AG04449 (cell line): ENCODE data around the gene TMEM221.
"Not testable (repeated sequence)": the region's sequence is repeated elsewhere in the genome, so short reads cannot be mapped to it uniquely, and the experiment has no call there.

Experiments used
- CTCF ChIA-PET: fragments of 350-600 bp; formaldehyde crosslinking; extraction: SDS; loops from one replicate; lab custom pipeline; 2021; ENCODE audit warnings: antibody characterized with exemption; lab: Yijun Ruan, JAX
- POLR2A ChIA-PET: fragments of 400-600, 350-600 bp; formaldehyde crosslinking; extraction: SDS; loops from one replicate; lab custom pipeline; 2020; ENCODE audit warnings: antibody characterized with exemption, inconsistent platforms; lab: Yijun Ruan, JAX
- DNase-seq: peaks from one replicate; pipeline ENCODE4 v3.0.0-alpha.2; 2010; ENCODE audit warnings: low read depth, low spot score
- H3K4me3 ChIP-seq: 2 replicates; pipeline ENCODE4 v1.5.1; 2011; ENCODE audit warnings: low read depth, mild to moderate bottlenecking, control low read depth, low read length
- TF ChIP-seq, protein P1 (sequence below): IDR thresholded peaks from one replicate; pipeline ENCODE4 v1.5.1; 2011; ENCODE audit warnings: mild to moderate bottlenecking, moderate library complexity, low read length, control low read depth, inconsistent platforms; ENCODE audit not compliant: insufficient read depth; ENCODE audit errors: missing control alignments

The TMEM221 gene

DNA sequence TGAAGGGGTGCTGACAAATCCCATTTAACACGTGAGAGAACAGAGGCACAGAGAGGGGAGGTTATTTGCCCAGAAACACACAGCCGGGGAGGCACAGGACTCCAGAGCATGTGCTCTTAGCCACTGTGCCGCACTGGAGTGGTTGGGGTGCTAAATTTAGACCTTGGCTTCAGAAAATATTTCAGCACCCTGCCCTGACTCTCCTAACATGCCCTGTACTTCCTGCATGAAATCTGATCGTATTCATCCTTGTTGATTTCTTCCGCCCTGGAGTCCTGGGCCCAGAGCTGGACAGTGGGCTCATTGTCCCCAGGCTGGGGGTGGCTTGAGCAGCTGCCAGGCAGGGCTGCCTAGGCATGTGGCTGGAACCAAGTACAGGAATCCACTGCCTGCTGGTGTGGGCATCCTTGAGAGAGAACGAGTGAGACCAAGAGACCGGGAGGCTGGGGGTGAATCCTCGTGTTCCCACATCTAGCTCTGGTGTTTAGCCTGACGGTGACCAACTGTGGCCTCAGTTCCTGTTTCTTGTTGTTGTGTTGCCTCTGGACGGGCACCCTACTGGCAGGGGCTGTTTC lies 27.2 kb upstream of the TMEM221 start:
- H3K4me3 ChIP-seq: no peak overlapping the region
- TF ChIP-seq, protein P1, sequence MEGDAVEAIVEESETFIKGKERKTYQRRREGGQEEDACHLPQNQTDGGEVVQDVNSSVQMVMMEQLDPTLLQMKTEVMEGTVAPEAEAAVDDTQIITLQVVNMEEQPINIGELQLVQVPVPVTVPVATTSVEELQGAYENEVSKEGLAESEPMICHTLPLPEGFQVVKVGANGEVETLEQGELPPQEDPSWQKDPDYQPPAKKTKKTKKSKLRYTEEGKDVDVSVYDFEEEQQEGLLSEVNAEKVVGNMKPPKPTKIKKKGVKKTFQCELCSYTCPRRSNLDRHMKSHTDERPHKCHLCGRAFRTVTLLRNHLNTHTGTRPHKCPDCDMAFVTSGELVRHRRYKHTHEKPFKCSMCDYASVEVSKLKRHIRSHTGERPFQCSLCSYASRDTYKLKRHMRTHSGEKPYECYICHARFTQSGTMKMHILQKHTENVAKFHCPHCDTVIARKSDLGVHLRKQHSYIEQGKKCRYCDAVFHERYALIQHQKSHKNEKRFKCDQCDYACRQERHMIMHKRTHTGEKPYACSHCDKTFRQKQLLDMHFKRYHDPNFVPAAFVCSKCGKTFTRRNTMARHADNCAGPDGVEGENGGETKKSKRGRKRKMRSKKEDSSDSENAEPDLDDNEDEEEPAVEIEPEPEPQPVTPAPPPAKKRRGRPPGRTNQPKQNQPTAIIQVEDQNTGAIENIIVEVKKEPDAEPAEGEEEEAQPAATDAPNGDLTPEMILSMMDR: no peak
- ChIA-PET CTCF (interaction anchor here (1.1 to 3.1 kb wide), 3 partner anchors 10 to 21 kb away, joined by 7 to 15 read pairs (median 8); no protein-coding TSS in a partner anchor), POLR2A (interaction anchor here (0.6 kb wide), 1 partner anchor 33 kb away, joined by 4 read pairs; no protein-coding TSS in a partner anchor)
- no peak for DNase-seq

GRCh38 chr19:17475011-17475540 lies 26.6 kb upstream of the TMEM221 start:
- DNase-seq, H3K4me3 ChIP-seq, POLR2A ChIA-PET: not testable (repeated sequence)
- CTCF ChIA-PET: interaction anchor here (1.1 to 3.1 kb wide), 4 partner anchors 9 to 21 kb away, joined by 4 to 15 read pairs (median 8); no protein-coding TSS in a partner anchor

- no peak overlapping the region for H3K4me3 ChIP-seq
- peak; percentile 63 for DNase-seq
- TF ChIP-seq, protein P1: no peak
- POLR2A ChIA-PET: no interaction called here
- CTCF ChIA-PET: interaction anchor here (0.7 to 3.1 kb wide), 2 partner anchors 24 to 87 kb away, joined by 3 to 15 read pairs; no protein-coding TSS in a partner anchor
Observed at GRCh38 chr19:17473041-17473440, 24.6 kb upstream of the TMEM221 start.

- no peak for DNase-seq
- ChIA-PET CTCF (interaction anchor here (0.5 to 1.7 kb wide), 4 partner anchors 18 to 102 kb away, joined by 3 to 4 read pairs (median 3); no protein-coding TSS in a partner anchor), POLR2A (interaction anchor here (1.1 to 1.4 kb wide), 2 partner anchors 52 to 334 kb away, joined by 3 to 4 read pairs; partner anchors contain the start of gene MVB12A)
- H3K4me3 ChIP-seq: peak overlapping the region; percentile 79
- TF ChIP-seq, protein P1: no peak
Observed at GRCh38 chr19:17471410-17472125, 23.1 kb upstream of the TMEM221 start.

DNA sequence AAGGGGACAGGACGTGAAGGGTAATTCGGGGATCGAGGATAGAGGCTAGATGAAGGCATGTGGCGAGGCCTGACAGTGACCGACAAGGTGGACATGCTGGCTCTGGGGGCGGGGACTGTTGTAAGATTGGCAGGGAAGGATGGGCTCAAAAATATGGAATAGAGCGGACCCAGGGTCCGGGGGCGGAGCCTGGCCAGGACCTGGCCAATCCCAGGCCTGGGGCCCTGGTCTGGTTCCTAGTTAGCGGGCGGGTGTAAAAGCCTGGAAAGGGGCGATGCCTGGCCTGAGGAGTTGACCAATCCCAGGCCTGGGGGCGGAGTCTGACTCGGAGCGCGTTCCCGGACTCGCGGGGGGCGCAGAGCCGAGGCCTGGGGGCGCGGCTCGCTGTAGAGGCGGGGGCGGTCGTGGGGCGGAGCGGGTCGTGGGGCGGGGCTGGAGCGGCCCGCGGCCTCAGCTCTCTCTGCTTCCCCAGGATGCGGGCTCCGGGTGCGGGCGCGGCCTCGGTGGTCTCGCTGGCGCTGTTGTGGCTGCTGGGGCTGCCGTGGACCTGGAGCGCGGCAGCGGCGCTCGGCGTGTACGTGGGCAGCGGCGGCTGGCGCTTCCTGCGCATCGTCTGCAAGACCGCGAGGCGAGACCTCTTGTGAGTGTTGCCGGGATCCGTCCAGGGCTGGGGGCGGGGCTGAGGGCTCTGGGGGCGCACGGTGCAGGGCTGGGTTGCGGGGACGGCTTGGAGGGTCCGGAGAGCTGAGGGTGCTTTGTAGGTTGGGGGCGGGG lies 21.8 kb upstream of the TMEM221 start, which contains the start of gene SLC27A1:
SLC27A1 (plus strand) TSS at position 457 of the 774 bp plus-strand sequence; CDS start at position 474, 17 bp downstream.
- peak within 1 kb of the TSS; percentile 79 for H3K4me3 ChIP-seq
- ChIA-PET POLR2A (interaction anchor here (0.6 to 1.4 kb wide), 3 partner anchors 50 to 335 kb away, joined by 3 to 4 read pairs (median 3); partner anchors contain the start of gene MVB12A), CTCF (interaction anchor here (1.7 kb wide), 1 partner anchor 19 kb away, joined by 3 read pairs; no protein-coding TSS in a partner anchor)
- peak; percentile 87 for DNase-seq
- TF ChIP-seq, protein P1: no peak
